Endothelial cell of umbilical vein (primary cell): ENCODE results near the gene CEP55. TPM values are rescaled to one million over a fixed set of nuclear protein-coding genes. Genes with fewer than 3 reads are reported as not detected.

ENCODE experiments used
- BruUV-seq: library from RNA; stranded (reverse); fragments of 400-500 nt; replicated peaks from 2 replicates; lab custom pipeline; 2021; lab: Mats Ljungman, UMichigan
- CTCF ChIA-PET: fragments of 300-600, 350-600 bp; sonication (Branson Sonifier 250); formaldehyde crosslinking; loops from one replicate; lab custom pipeline; 2021; ENCODE audit warnings: antibody characterized with exemption, inconsistent platforms; lab: Charles Lee
- POLR2A ChIA-PET: fragments of 300-600, 350-600 bp; sonication (Branson Sonifier 250); formaldehyde crosslinking; loops from one replicate; lab custom pipeline; 2021; ENCODE audit warnings: antibody characterized with exemption, inconsistent platforms; lab: Charles Lee
- DNase-seq: peaks from one replicate; pipeline ENCODE4 v3.0.0-alpha.2; 2011; ENCODE audit warnings: low read depth, low spot score
- FAIRE-seq: peaks from 2 replicates; lab custom pipeline; 2011; peaks lifted over from hg19 to GRCh38; lab: Jason Lieb, UNC
- H2AFZ ChIP-seq: 2 replicates; pipeline ENCODE4 v1.6.0; 2012; ENCODE audit warnings: low read depth, low read length, control low read depth, inconsistent platforms
- H3K27ac ChIP-seq: 2 replicates; pipeline ENCODE4 v1.5.1; 2011; ENCODE audit warnings: low read depth, mild to moderate bottlenecking, control low read depth, low read length, moderate library complexity; ENCODE audit not compliant: insufficient read depth
- H3K27me3 ChIP-seq, 2 experiments: 2 replicates each; pipeline versions ENCODE4 v1.6.0 to v1.6.1; 2011; ENCODE audit warnings: low read length in 2 of 2, mixed read lengths in 1 of 2; ENCODE audit not compliant: control insufficient read depth in 2 of 2, insufficient read depth in 2 of 2
- H3K36me3 ChIP-seq, 2 experiments: 2 replicates in 1 of 2; 3 replicates in 1 of 2; pipeline ENCODE4 v1.5.1; 2011; ENCODE audit warnings: low read length in 2 of 2, mild to moderate bottlenecking in 1 of 2, moderate library complexity in 1 of 2; ENCODE audit not compliant: control insufficient read depth in 2 of 2, insufficient read depth in 2 of 2; ENCODE audit errors: extremely low read depth in 1 of 2
- H3K4me1 ChIP-seq: 3 replicates; pipeline ENCODE4 v1.5.1; 2011; ENCODE audit warnings: mild to moderate bottlenecking, low read length; ENCODE audit not compliant: control insufficient read depth, insufficient read depth; ENCODE audit errors: extremely low read depth
- H3K4me2 ChIP-seq: 2 replicates; pipeline ENCODE4 v1.6.1; 2011; ENCODE audit warnings: low read length, control low read depth, mixed read lengths; ENCODE audit not compliant: insufficient read depth
- H3K4me3 ChIP-seq, 3 experiments: fragments of 200-600 bp in 1 of 3; sonication (generic), shearing (Covaris generic) in 1 of 3; replicated peaks in 1 of 3; 2 replicates each; pipeline ENCODE4 v1.5.1; 2011 to 2016; ENCODE audit warnings: control low read depth in 3 of 3, low read length in 3 of 3, mild to moderate bottlenecking in 2 of 3, inconsistent platforms in 1 of 3, low read depth in 1 of 3, moderate library complexity in 1 of 3; ENCODE audit not compliant: insufficient read depth in 1 of 3
- H3K79me2 ChIP-seq: 2 replicates; pipeline ENCODE4 v1.6.0; 2012; ENCODE audit warnings: low read length, inconsistent platforms; ENCODE audit not compliant: control insufficient read depth, insufficient read depth
- H3K9ac ChIP-seq: replicated peaks from 2 replicates; pipeline ENCODE3; 2011; ENCODE audit warnings: low read length, control low read depth; ENCODE audit not compliant: insufficient read depth; ENCODE audit errors: extremely low read depth
- H3K9me1 ChIP-seq: replicated peaks from 3 replicates; pipeline ENCODE4 v1.6.0; 2011; ENCODE audit warnings: mild to moderate bottlenecking, low read length; ENCODE audit not compliant: control insufficient read depth, insufficient read depth; ENCODE audit errors: extremely low read depth
- H3K9me3 ChIP-seq: replicated peaks from 2 replicates; pipeline ENCODE4 v1.5.1; 2012; ENCODE audit warnings: low read length, inconsistent platforms; ENCODE audit not compliant: control insufficient read depth, insufficient read depth
- H4K20me1 ChIP-seq: replicated peaks from 2 replicates; pipeline ENCODE3; 2011; ENCODE audit warnings: mild to moderate bottlenecking, low read length; ENCODE audit not compliant: control insufficient read depth, insufficient read depth; ENCODE audit errors: extremely low read depth
- EZH2 ChIP-seq: IDR thresholded peaks from 2 replicates; pipeline ENCODE4 v1.6.1; 2012; ENCODE audit warnings: borderline replicate concordance, low read depth, mild to moderate bottlenecking, moderate library complexity, low read length, inconsistent platforms; ENCODE audit not compliant: severe bottlenecking
- JUN ChIP-seq: IDR thresholded peaks from 2 replicates; pipeline ENCODE4 v1.6.1; 2011; ENCODE audit warnings: borderline replicate concordance, low read depth; ENCODE audit not compliant: insufficient read length, insufficient read depth
- MYC ChIP-seq: IDR thresholded peaks from one replicate; pipeline ENCODE4 v1.6.1; 2011; ENCODE audit warnings: mild to moderate bottlenecking, low read depth, low read length
- POLR2AphosphoS5 ChIP-seq: IDR thresholded peaks from 2 replicates; pipeline ENCODE4 v1.6.1; 2012; ENCODE audit warnings: low read depth, mild to moderate bottlenecking, control low read depth, low read length, moderate library complexity; ENCODE audit not compliant: insufficient read depth
- dilution Hi-C: fragments of 300-500 bp; cut with MboI; formaldehyde crosslinking; loops from one replicate; pipeline ENCODE4 v1.15.0; 2019; ENCODE audit warnings: low sequenced_read_pairs; ENCODE audit not compliant: extremely low pct_ligation_motif_present
- intact Hi-C: fragments of 100-400 bp; cut with micrococcal nuclease; formaldehyde crosslinking; loops from one replicate; pipeline ENCODE4 v1.10.0; 2022
- polyA plus RNA-seq, 4 experiments: library from polyadenylated mRNA; depleted of rRNA in 3 of 4; stranded (reverse) in 3 of 4; unstranded in 1 of 4; fragments of >200 nt; gene quantifications; 2 replicates each; pipeline versions ENCODE4 v1.2.1 to v1.2.3, GENCODE V29; 2011 to 2012; ENCODE audit warnings: missing spikeins in 1 of 4
- total RNA-seq: library from RNA; stranded (reverse); gene quantifications from 2 replicates; pipeline ENCODE4 v1.2.3, GENCODE V29; 2021
- TF ChIP-seq, protein P1 (sequence below): IDR thresholded peaks from 2 replicates; pipeline ENCODE4 v1.6.1; 2011; ENCODE audit not compliant: insufficient read depth, insufficient read length

Gene CEP55
- total and polyA plus RNA-seq, 2 donors (not counting 3 experiments of a cell fraction or from before 2014, with no cell fraction given) = 17.4 to 63.0 TPM

DNA sequence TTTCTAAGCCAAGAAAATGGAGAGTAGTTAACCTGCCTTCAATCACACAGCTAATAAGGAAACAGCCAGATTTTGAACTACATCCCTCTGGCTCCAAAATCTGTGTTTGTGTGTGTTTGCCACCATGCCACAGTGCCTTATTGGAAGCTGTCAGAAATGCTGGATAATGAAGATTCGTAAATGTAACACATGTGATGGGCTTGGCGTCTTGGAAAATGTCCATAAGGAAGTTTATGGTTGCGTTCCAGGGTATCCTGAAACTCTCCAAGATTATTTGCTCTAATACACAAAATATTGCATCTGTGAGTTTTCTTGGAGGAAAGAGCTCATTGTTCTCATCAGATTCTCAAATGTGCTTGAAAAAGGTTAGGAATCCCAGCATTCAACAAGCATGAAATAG, 36.9 kb upstream of the CEP55 start:
- Histone ChIP-seq H3K4me1 (peaks cover 64% of the 10 kb centered on the region), H3K9ac (peak overlapping the region; percentile 59), H3K9me3 (no peaks in the 10 kb centered on the region), H3K27ac (peak overlapping the region; percentile 85), H3K4me2 (peak overlapping the region; percentile 21), H4K20me1 (no peaks in the 10 kb centered on the region), H3K79me2 (peaks cover 68% of the 10 kb centered on the region), H2AFZ (no peak overlapping the region), H3K4me3 (no peak overlapping the region), H3K9me1 (no peaks in the 10 kb centered on the region), H3K36me3 (peaks cover 17 to 18% of the 10 kb centered on the region in 2 experiments), H3K27me3 (no peaks in the 10 kb centered on the region)
- no peak for TF ChIP-seq MYC
- TF ChIP-seq, protein P1, sequence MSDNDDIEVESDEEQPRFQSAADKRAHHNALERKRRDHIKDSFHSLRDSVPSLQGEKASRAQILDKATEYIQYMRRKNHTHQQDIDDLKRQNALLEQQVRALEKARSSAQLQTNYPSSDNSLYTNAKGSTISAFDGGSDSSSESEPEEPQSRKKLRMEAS = no peak
- no peak for TF ChIP-seq JUN
- ChIA-PET POLR2A (interaction anchor here (1.3 to 2.0 kb wide), 5 partner anchors 9 to 23 kb away, joined by 3 to 13 read pairs (median 9); partner anchors contain the start of gene MYOF), CTCF (interaction anchor here (0.7 to 4.3 kb wide), 7 partner anchors 9 to 103 kb away, joined by 3 to 62 read pairs (median 12); partner anchors contain the start of gene MYOF)
- no peak for DNase-seq
- FAIRE-seq = no peak
- no TSS peak for BruUV-seq
- intact Hi-C loops = loop anchor here (2.0 kb wide), 1 partner anchor 83 kb away; no protein-coding TSS in a partner anchor
- dilution Hi-C loops = no loop called here

DNA sequence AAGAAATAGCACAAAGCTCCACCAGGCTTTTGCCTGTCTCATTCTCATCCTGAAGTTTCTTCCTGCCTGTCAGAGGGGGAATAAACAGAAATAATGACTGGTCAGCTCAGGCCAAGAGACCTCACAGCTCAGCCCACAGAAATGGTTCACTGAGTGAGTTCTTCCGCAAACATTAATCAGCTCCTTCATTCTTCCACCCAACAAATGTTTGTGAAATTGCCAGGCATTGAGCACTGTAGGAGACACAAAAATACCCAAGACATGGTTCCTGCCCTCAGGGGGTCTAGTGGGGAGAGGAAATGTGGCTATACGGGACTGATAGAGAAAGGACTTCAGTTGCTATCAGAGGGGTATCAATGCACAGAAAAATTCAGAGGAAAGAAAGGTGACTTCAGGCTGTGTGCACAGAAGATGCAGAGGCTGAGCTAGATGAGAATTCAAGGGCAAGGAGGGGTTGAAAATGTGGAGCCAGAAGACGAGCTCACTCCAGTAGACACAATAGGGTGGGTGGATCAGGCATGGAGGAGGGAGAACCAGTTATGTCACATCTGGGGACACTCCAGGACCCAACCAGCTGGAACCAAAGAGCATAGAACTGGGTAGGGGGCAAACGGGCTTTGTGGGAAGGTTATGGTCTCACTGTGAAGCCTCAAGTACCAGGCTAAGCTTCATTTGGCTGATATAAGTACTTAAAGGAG, 35.2 kb upstream of the CEP55 start:
- TF ChIP-seq POLR2AphosphoS5 = no peak
- no peak for TF ChIP-seq MYC
- no peak for TF ChIP-seq EZH2
- TF ChIP-seq, protein P1 = no peak
- H3K79me2 ChIP-seq = peaks cover 64% of the 10 kb centered on the region

More for the DNA sequence above, 35.2 kb upstream of the CEP55 start:
- Histone ChIP-seq H3K36me3 (peaks cover 13 to 16% of the 10 kb centered on the region in 2 experiments), H3K9ac (peak overlapping the region; percentile 65), H4K20me1 (no peaks in the 10 kb centered on the region), H3K27ac (peak overlapping the region; percentile 89), H3K9me3 (no peaks in the 10 kb centered on the region), H3K4me2 (peak overlapping the region; percentile 53), H2AFZ (no peak overlapping the region), H3K27me3 (no peaks in the 10 kb centered on the region), H3K4me3 (no peak overlapping the region), H3K4me1 (peaks cover 81% of the 10 kb centered on the region), H3K9me1 (no peaks in the 10 kb centered on the region)
- ChIA-PET POLR2A (interaction anchor here (0.5 to 3.0 kb wide), 5 partner anchors 10 to 85 kb away, joined by 4 to 26 read pairs (median 8); no protein-coding TSS in a partner anchor), CTCF (interaction anchor here (1.0 to 6.4 kb wide), 7 partner anchors 10 to 84 kb away, joined by 3 to 76 read pairs (median 12); partner anchors contain the start of gene MYOF)
- intact Hi-C loops = loop anchor here (10.0 kb wide), 1 partner anchor 626 kb away; no protein-coding TSS in a partner anchor
- peak; percentile 67 for DNase-seq
- BruUV-seq = no TSS peak
- dilution Hi-C loops = no loop called here
- peak; percentile 18 for FAIRE-seq
